Stimulated activated CD4-positive, alpha-beta T cell treated with anti-CD3 and anti-CD28 coated beads, TNF-alpha, amount 100 ng/mL, for 1 hour (primary cell): ENCODE results near the gene LIMCH1.
"Not testable (repeated sequence)": the region's sequence is repeated elsewhere in the genome, so short reads cannot be mapped to it uniquely, and the experiment has no call there.

Source experiments
- DNase-seq, 3 donors: peaks; one replicate each; pipeline ENCODE4 v3.0.0-alpha.2; 2020; ENCODE audit warnings: low read depth in 3 of 3, low spot score in 1 of 3

Gene LIMCH1

GRCh38 chr4:41638866-41639265, 100.9 kb downstream of the LIMCH1 start:
- DNase-seq = no peak

GRCh38 chr4:41639291-41639690, 101.3 kb downstream of the LIMCH1 start:
- DNase-seq = no peak

- no peak for DNase-seq
Measured at GRCh38 chr4:41640906-41641305, 102.9 kb downstream of the LIMCH1 start.

GRCh38 chr4:41642746-41643145, 104.8 kb downstream of the LIMCH1 start:
- DNase-seq = not testable (repeated sequence)

- DNase-seq = no peak
Measured at GRCh38 chr4:41643331-41643730, 105.4 kb downstream of the LIMCH1 start.

GRCh38 chr4:41644288-41644914, 106.4 kb downstream of the LIMCH1 start:
- DNase-seq = no peak

GRCh38 chr4:41644915-41645295, 106.9 kb downstream of the LIMCH1 start:
- no peak for DNase-seq

- no peak for DNase-seq
Measured at GRCh38 chr4:41645728-41646390, 107.9 kb downstream of the LIMCH1 start.

- no peak for DNase-seq
Measured at GRCh38 chr4:41646862-41647261, 108.9 kb downstream of the LIMCH1 start.

GRCh38 chr4:41647383-41647782, 109.4 kb downstream of the LIMCH1 start:
- DNase-seq = no peak

- not testable (repeated sequence) for DNase-seq
Measured at GRCh38 chr4:41651150-41651549, 113.2 kb downstream of the LIMCH1 start.

GRCh38 chr4:41652971-41653370, 115.0 kb downstream of the LIMCH1 start:
- DNase-seq = no peak

GRCh38 chr4:41653523-41653922, 115.6 kb downstream of the LIMCH1 start:
- DNase-seq = no peak

- DNase-seq = no peak
Measured at GRCh38 chr4:41655177-41655576, 117.2 kb downstream of the LIMCH1 start.

GRCh38 chr4:41656106-41656505, 118.1 kb downstream of the LIMCH1 start:
- no peak for DNase-seq

- no peak for DNase-seq
Measured at GRCh38 chr4:41656572-41657520, 118.9 kb downstream of the LIMCH1 start.

GRCh38 chr4:41657561-41657960, 119.6 kb downstream of the LIMCH1 start:
- DNase-seq = no peak

- DNase-seq = no peak
Measured at GRCh38 chr4:41658163-41658562, 120.2 kb downstream of the LIMCH1 start.

GRCh38 chr4:41660352-41660751, 122.4 kb downstream of the LIMCH1 start:
- no peak for DNase-seq

GRCh38 chr4:41661442-41662076, 123.6 kb downstream of the LIMCH1 start:
- DNase-seq = peak in 1 of 3 donors; percentile 15

GRCh38 chr4:41665636-41666207, 127.8 kb downstream of the LIMCH1 start:
- DNase-seq = no peak
